Measurements from ENCODE around the gene CTNNA2. TPM values are rescaled to one million over a fixed set of nuclear protein-coding genes. Genes with fewer than 3 reads are reported as not detected.

Gene CTNNA2
- total and polyA plus RNA-seq, 2 of the 8 experiments (the other 6 are each of a cell fraction or from before 2014, with no cell fraction given) = 3.9 to 9.0 TPM

DNA sequence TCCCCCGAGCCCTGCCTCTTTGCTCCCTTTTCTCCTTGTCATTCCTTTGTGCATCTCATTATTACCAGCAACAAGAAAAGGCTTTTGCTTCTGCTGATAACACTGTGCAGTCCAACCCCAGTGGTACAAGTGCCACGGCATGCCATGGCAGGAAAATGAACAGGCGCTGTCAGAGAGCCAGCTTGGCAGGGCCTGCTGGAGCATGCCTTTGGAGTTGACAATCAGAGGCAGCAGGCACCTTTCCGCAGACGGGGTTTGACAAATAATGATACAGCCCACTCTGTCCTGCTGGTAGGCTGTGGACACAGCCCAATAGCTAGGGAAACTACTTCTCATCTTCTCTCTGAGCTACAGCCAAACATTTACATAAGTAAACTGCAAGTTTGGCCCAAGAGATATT is 1035.6 kb downstream of the CTNNA2 start (continued):
- no peak for TF ChIP-seq CHD7 (IDR thresholded peaks at IDR 0.05; ENCODE audit: insufficient replicate concordance, low read length)
- no peak for TF ChIP-seq KDM5A (IDR thresholded peaks at IDR 0.05; ENCODE audit: low read length)
- TF ChIP-seq, protein P1, sequence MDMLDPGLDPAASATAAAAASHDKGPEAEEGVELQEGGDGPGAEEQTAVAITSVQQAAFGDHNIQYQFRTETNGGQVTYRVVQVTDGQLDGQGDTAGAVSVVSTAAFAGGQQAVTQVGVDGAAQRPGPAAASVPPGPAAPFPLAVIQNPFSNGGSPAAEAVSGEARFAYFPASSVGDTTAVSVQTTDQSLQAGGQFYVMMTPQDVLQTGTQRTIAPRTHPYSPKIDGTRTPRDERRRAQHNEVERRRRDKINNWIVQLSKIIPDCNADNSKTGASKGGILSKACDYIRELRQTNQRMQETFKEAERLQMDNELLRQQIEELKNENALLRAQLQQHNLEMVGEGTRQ (IDR thresholded peaks at IDR 0.05; ENCODE audit: low read length) = no peak
- TF ChIP-seq RFX5 (IDR thresholded peaks at IDR 0.05; ENCODE audit: borderline replicate concordance, low read depth, low read length) = no peak
- TF ChIP-seq JUN (IDR thresholded peaks at IDR 0.05; ENCODE audit: low read depth, low read length) = no peak
- no peak for TF ChIP-seq TEAD4 (IDR thresholded peaks at IDR 0.05; ENCODE audit: low read depth, low read length)
- no peak for TF ChIP-seq EZH2 (IDR thresholded peaks at IDR 0.05; ENCODE audit: low read depth, low read length, severe bottlenecking)
- no peak for TF ChIP-seq SP2 (IDR thresholded peaks at IDR 0.05; ENCODE audit: low read length)
- no peak for TF ChIP-seq GTF2F1 (IDR thresholded peaks at IDR 0.05; ENCODE audit: borderline replicate concordance, low read depth, low read length)
- TF ChIP-seq HDAC6 (IDR thresholded peaks at IDR 0.05; ENCODE audit: low read depth, low read length) = no peak
- no peak for TF ChIP-seq SUZ12 (IDR thresholded peaks at IDR 0.05; ENCODE audit: low read length)

Data from H1 (cell line).